ENCODE data around the gene BLACAT1. TPM values are rescaled to one million over a fixed set of nuclear protein-coding genes. Genes with fewer than 3 reads are reported as not detected.

BLACAT1 gene
- total RNA-seq, 4 donors from 2014 or later = 0.53 to 3.6 (median 1.5) TPM; not detected in 1

GRCh38 chr1:205476648-205477047 lies 20.8 kb upstream of the BLACAT1 start:
- DNase-seq = no peak
- Histone ChIP-seq H3K27ac (no peak overlapping the region), H3K9me3 (peaks cover 0 to 9% (median 0%) of the 10 kb centered on the region in 4 donors), H3K27me3 (no peaks in the 10 kb centered on the region), H3K4me1 (peaks cover 0 to 8% (median 4%) of the 10 kb centered on the region in 4 donors), H3K36me3 (no peaks in the 10 kb centered on the region), H3K4me3 (no peak overlapping the region)
- TF ChIP-seq CTCF (IDR thresholded peaks at IDR 0.05) (no peak), POLR2A (IDR thresholded peaks at IDR 0.05) (no peak)

GRCh38 chr1:205475855-205476254 lies 20.0 kb upstream of the BLACAT1 start:
- H3K27me3 ChIP-seq = no peaks in the 10 kb centered on the region
- no peak for TF ChIP-seq CTCF (IDR thresholded peaks at IDR 0.05)
- TF ChIP-seq POLR2A (IDR thresholded peaks at IDR 0.05) = no peak

GRCh38 chr1:205474571-205474970 lies 18.7 kb upstream of the BLACAT1 start:
- no peak overlapping the region for H3K27ac ChIP-seq
- H3K36me3 ChIP-seq = no peaks in the 10 kb centered on the region
- H3K4me1 ChIP-seq = no peaks in the 10 kb centered on the region
- H3K9me3 ChIP-seq = peaks cover 0 to 9% (median 0%) of the 10 kb centered on the region in 4 donors
- H3K27me3 ChIP-seq = no peaks in the 10 kb centered on the region
- no peak for TF ChIP-seq CTCF (IDR thresholded peaks at IDR 0.05)
- no peak for TF ChIP-seq POLR2A (IDR thresholded peaks at IDR 0.05)
- H3K4me3 ChIP-seq = no peak overlapping the region
- no peak for DNase-seq

More at GRCh38 chr1:205475855-205476254, 20.0 kb upstream of the BLACAT1 start:
- Histone ChIP-seq H3K4me1 (peaks cover 0 to 7% (median 2%) of the 10 kb centered on the region in 4 donors), H3K36me3 (no peaks in the 10 kb centered on the region), H3K9me3 (peaks cover 0 to 9% (median 0%) of the 10 kb centered on the region in 4 donors), H3K4me3 (no peak overlapping the region), H3K27ac (no peak overlapping the region)
- no peak for DNase-seq

- no peaks in the 10 kb centered on the region for H3K4me1 ChIP-seq
- no peak overlapping the region for H3K27ac ChIP-seq
- TF ChIP-seq POLR2A (IDR thresholded peaks at IDR 0.05) (no peak), CTCF (IDR thresholded peaks at IDR 0.05) (no peak)
- H3K9me3 ChIP-seq = peaks cover 0 to 9% (median 0%) of the 10 kb centered on the region in 4 donors
- H3K4me3 ChIP-seq = no peak overlapping the region
- no peaks in the 10 kb centered on the region for H3K27me3 ChIP-seq
- H3K36me3 ChIP-seq = no peaks in the 10 kb centered on the region
- DNase-seq = no peak
Observed at GRCh38 chr1:205473966-205474365, 18.1 kb upstream of the BLACAT1 start.

- H3K36me3 ChIP-seq = no peaks in the 10 kb centered on the region
- DNase-seq = no peak
- H3K27me3 ChIP-seq = no peaks in the 10 kb centered on the region
- no peak overlapping the region for H3K27ac ChIP-seq
- H3K4me3 ChIP-seq = no peak overlapping the region
- H3K4me1 ChIP-seq = no peaks in the 10 kb centered on the region
- H3K9me3 ChIP-seq = peaks cover 0 to 9% (median 0%) of the 10 kb centered on the region in 4 donors
- TF ChIP-seq CTCF (IDR thresholded peaks at IDR 0.05) = no peak
- TF ChIP-seq POLR2A (IDR thresholded peaks at IDR 0.05) = no peak
Observed at GRCh38 chr1:205473475-205473874, 17.6 kb upstream of the BLACAT1 start.

Data from Peyer's patch (tissue), 4 donors.